Activated T-cell treated with anti-CD3 and anti-CD28 coated beads, Interleukin-2, amount 50 U/mL, for 72 hours (primary cell): ENCODE results near the gene CREB5. TPM values are rescaled to one million over a fixed set of nuclear protein-coding genes. Genes with fewer than 3 reads are reported as not detected.

Experiments
- ATAC-seq, 2 donors: fragments of 150-1000 bp; cut with Tn5 transposase; replicated peaks in 1 of 2; 2 replicates each; pipeline ENCODE4 v1.10.0; 2021; ENCODE audit warnings: moderate library complexity in 2 of 2, mild to moderate bottlenecking in 1 of 2
- DNase-seq, 2 donors: peaks; one replicate each; pipeline ENCODE4 v3.0.0; 2021 to 2022; ENCODE audit warnings: mixed read lengths in 1 of 2
- H3K27ac Mint-ChIP-seq: one replicate; pipeline ENCODE4 v1.8.0; 2022; ENCODE audit warnings: mild to moderate bottlenecking, moderate library complexity, mixed read lengths
- H3K27me3 Mint-ChIP-seq: one replicate; pipeline ENCODE4 v1.8.0; 2022; ENCODE audit warnings: low read depth, mixed read lengths
- H3K36me3 Mint-ChIP-seq, 2 donors: one replicate each; pipeline ENCODE4 v1.8.0; 2022; ENCODE audit warnings: mixed read lengths in 2 of 2, mild to moderate bottlenecking in 1 of 2; ENCODE audit not compliant: insufficient read depth in 2 of 2
- H3K4me1 Mint-ChIP-seq: one replicate; pipeline ENCODE4 v1.8.0; 2022; ENCODE audit warnings: low read depth, mixed read lengths
- H3K4me3 Mint-ChIP-seq, 2 donors: one replicate each; pipeline ENCODE4 v1.8.0; 2022; ENCODE audit warnings: mild to moderate bottlenecking in 2 of 2, mixed read lengths in 2 of 2, moderate library complexity in 2 of 2
- H3K9me3 Mint-ChIP-seq, 2 donors: one replicate each; pipeline ENCODE4 v1.8.0; 2022; ENCODE audit warnings: mixed read lengths in 2 of 2
- total RNA-seq, 2 donors: library from RNA; stranded (reverse); gene quantifications; one replicate each; pipeline ENCODE4 v1.2.3, GENCODE V29; 2022

The CREB5 gene
- total RNA-seq, 2 donors from 2014 or later = 1.2 to 1.9 TPM

DNA sequence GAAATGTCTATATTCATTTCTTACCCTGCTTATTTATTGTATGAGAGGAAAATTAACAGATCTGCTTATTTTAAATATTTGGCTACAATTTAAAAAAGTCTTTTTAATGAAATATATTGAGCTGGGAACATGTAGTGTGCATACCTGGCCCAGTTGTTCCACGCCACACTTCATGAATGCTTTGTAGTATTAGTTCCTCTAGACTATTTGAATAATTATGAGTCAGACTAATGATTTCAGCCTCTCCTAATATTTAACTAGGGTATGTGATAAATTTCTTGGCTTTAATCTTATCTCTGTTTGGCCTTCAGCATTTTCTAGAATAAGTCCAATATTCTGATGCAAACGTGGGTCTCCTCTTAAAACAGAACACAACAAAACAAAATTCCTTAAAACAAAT lies 226.6 kb downstream of the CREB5 start:
- H3K27me3 Mint-ChIP-seq = peaks cover 6% of the 10 kb centered on the region
- no peaks in the 10 kb centered on the region for H3K4me1 Mint-ChIP-seq
- DNase-seq = no peak
- H3K9me3 Mint-ChIP-seq = no peaks in the 10 kb centered on the region
- no peaks in the 10 kb centered on the region for H3K36me3 Mint-ChIP-seq
- no peak for ATAC-seq
- no peak overlapping the region for H3K4me3 Mint-ChIP-seq
- no peak overlapping the region for H3K27ac Mint-ChIP-seq

- Mint-ChIP-seq H3K27ac (no peak overlapping the region), H3K9me3 (no peaks in the 10 kb centered on the region), H3K4me3 (no peak overlapping the region), H3K36me3 (no peaks in the 10 kb centered on the region), H3K4me1 (no peaks in the 10 kb centered on the region), H3K27me3 (peaks cover 6% of the 10 kb centered on the region)
- ATAC-seq (no peak), DNase-seq (no peak)
These were observed 227.7 kb downstream of the CREB5 start for GRCh38 chr7:28640001-28640400.

GRCh38 chr7:28641752-28642545 lies 229.6 kb downstream of the CREB5 start:
- Mint-ChIP-seq H3K4me3 (no peak overlapping the region), H3K36me3 (no peaks in the 10 kb centered on the region), H3K27ac (no peak overlapping the region), H3K4me1 (no peaks in the 10 kb centered on the region), H3K9me3 (no peaks in the 10 kb centered on the region), H3K27me3 (peaks cover under 1% of the 10 kb centered on the region)
- DNase-seq (no peak), ATAC-seq (no peak)

GRCh38 chr7:28643188-28643569 lies 230.9 kb downstream of the CREB5 start:
- H3K4me3 Mint-ChIP-seq = no peak overlapping the region
- no peak for ATAC-seq

GRCh38 chr7:28643584-28644340 lies 231.4 kb downstream of the CREB5 start:
- Mint-ChIP-seq H3K4me3 (no peak overlapping the region), H3K36me3 (no peaks in the 10 kb centered on the region), H3K27ac (no peak overlapping the region), H3K4me1 (no peaks in the 10 kb centered on the region), H3K27me3 (no peaks in the 10 kb centered on the region), H3K9me3 (no peaks in the 10 kb centered on the region)
- ATAC-seq (no peak), DNase-seq (no peak)

More at GRCh38 chr7:28643188-28643569, 230.9 kb downstream of the CREB5 start:
- H3K9me3 Mint-ChIP-seq = no peaks in the 10 kb centered on the region
- DNase-seq = no peak
- no peaks in the 10 kb centered on the region for H3K36me3 Mint-ChIP-seq
- H3K4me1 Mint-ChIP-seq = no peaks in the 10 kb centered on the region
- H3K27ac Mint-ChIP-seq = no peak overlapping the region
- H3K27me3 Mint-ChIP-seq = no peaks in the 10 kb centered on the region

- Mint-ChIP-seq H3K4me3 (no peak overlapping the region), H3K4me1 (no peaks in the 10 kb centered on the region), H3K9me3 (no peaks in the 10 kb centered on the region), H3K27ac (no peak overlapping the region), H3K36me3 (no peaks in the 10 kb centered on the region), H3K27me3 (no peaks in the 10 kb centered on the region)
- DNase-seq (no peak), ATAC-seq (no peak)
These were observed 233.5 kb downstream of the CREB5 start for GRCh38 chr7:28645866-28646265.

DNA sequence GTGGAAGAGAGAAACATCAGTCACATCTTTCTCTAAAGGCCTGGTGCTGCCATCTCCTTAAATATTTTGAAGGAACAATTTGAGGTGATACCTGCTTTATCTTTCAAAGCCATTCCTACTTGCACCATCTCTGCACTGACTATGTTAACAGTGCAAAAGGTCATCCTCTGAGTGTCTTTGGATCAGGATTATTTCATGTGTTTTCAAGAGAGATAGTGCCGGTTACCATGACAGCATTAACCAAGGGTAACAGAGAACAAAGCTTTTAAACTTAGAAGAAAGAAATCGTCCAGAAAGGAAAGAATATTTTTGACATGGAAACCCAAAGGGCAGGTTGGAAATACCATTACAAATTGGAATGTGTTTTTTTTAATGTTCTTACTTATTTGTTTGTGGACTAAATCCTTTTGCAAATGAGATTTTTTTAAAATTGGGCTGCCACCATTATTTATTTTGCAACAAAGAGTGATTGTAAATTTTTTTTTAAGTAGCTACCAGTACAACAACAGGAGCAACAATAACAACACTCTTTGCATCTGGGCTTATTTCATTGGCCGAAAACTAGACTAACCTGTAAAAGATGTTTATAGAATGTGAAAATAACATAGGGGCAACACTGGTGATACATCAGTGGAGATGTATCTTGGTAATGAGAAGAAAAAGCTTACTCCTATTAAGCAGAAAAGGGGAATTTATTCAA lies 234.2 kb downstream of the CREB5 start:
- H3K4me1 Mint-ChIP-seq = no peaks in the 10 kb centered on the region
- H3K4me3 Mint-ChIP-seq = no peak overlapping the region
- ATAC-seq = no peak

DNA sequence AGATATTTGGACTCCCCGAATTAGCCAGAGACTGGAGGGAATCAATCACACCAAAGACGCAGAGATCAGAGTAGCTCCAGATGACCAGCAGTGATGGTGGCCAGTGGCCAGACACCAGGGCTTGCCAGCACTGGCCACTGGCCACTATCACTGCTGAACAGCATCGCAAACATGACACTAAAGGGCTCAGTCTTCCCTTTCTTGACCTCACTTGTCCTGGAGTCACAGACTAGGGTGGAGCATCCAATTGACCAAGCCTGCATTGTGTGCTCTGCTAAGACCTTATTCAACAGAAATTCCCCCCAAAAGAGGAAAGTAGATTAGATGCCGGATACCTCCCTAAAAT lies 234.7 kb downstream of the CREB5 start:
- H3K27me3 Mint-ChIP-seq = no peaks in the 10 kb centered on the region
- ATAC-seq (no peak), DNase-seq (no peak)
- H3K36me3 Mint-ChIP-seq = no peaks in the 10 kb centered on the region
- H3K27ac Mint-ChIP-seq = no peak overlapping the region
- no peak overlapping the region for H3K4me3 Mint-ChIP-seq
- no peaks in the 10 kb centered on the region for H3K4me1 Mint-ChIP-seq
- no peaks in the 10 kb centered on the region for H3K9me3 Mint-ChIP-seq

More for the DNA sequence above, 234.2 kb downstream of the CREB5 start:
- no peak for DNase-seq
- no peaks in the 10 kb centered on the region for H3K27me3 Mint-ChIP-seq
- no peaks in the 10 kb centered on the region for H3K9me3 Mint-ChIP-seq
- H3K36me3 Mint-ChIP-seq = no peaks in the 10 kb centered on the region
- no peak overlapping the region for H3K27ac Mint-ChIP-seq

DNA sequence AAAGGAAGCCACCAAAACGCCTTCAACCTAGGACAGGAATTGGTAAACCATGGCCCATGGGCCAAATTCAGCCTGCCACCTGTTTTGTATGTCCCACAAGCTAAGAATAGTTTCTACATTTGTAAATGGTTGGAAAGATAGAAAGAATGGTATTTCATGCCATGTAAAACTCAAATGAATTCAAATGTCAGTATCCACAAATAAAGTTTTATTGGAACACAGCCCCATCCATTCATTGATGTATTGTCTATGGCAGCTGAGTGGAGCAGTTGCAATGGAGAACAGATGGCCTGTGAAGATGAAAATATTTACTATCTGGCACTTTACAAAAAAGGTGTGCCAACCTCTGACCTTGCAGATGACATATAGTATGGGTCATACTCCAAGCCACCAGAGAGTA lies 236.9 kb downstream of the CREB5 start:
- H3K36me3 Mint-ChIP-seq = no peaks in the 10 kb centered on the region
- H3K27ac Mint-ChIP-seq = no peak overlapping the region
- DNase-seq = no peak
- no peaks in the 10 kb centered on the region for H3K4me1 Mint-ChIP-seq
- H3K4me3 Mint-ChIP-seq = no peak overlapping the region
- no peaks in the 10 kb centered on the region for H3K27me3 Mint-ChIP-seq
- no peaks in the 10 kb centered on the region for H3K9me3 Mint-ChIP-seq
- no peak for ATAC-seq

GRCh38 chr7:28649811-28650210 lies 237.5 kb downstream of the CREB5 start:
- Mint-ChIP-seq H3K36me3 (no peaks in the 10 kb centered on the region), H3K27me3 (no peaks in the 10 kb centered on the region), H3K27ac (no peak overlapping the region), H3K4me1 (no peaks in the 10 kb centered on the region), H3K4me3 (no peak overlapping the region), H3K9me3 (no peaks in the 10 kb centered on the region)
- DNase-seq = no peak
- no peak for ATAC-seq

GRCh38 chr7:28654110-28654509 lies 241.8 kb downstream of the CREB5 start:
- Mint-ChIP-seq H3K9me3 (peaks cover 3% of the 10 kb centered on the region in 2 donors), H3K4me1 (no peaks in the 10 kb centered on the region), H3K27ac (no peak overlapping the region), H3K4me3 (no peak overlapping the region), H3K36me3 (peaks cover 0 to 3% of the 10 kb centered on the region in 2 donors), H3K27me3 (no peaks in the 10 kb centered on the region)
- ATAC-seq (no peak), DNase-seq (no peak)

DNA sequence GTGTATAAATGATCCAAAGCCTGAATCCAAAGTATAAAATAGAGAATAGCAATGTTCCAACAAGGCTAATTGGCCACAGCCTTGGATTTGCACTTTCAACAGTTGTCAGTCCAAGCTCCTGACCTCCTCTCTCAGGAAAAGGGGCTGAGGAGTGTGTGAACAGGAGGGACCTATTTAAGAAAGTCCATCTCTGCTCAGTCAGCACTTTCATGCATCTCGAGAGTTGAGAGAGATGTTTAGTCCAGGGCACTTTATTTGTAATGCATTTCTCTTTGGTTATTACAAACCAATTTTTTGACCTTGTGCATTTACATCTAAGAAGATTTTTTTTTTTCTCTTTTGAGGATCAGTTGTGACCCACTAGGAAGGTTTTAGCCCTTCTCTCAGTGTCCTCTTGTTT lies 244.2 kb downstream of the CREB5 start:
- peaks cover 9 to 11% of the 10 kb centered on the region in 2 donors for H3K9me3 Mint-ChIP-seq
- H3K36me3 Mint-ChIP-seq = peaks cover 5 to 8% of the 10 kb centered on the region in 2 donors
- ATAC-seq = no peak
- DNase-seq = no peak
- peaks cover 3% of the 10 kb centered on the region for H3K27me3 Mint-ChIP-seq
- H3K4me3 Mint-ChIP-seq = no peak overlapping the region
- H3K4me1 Mint-ChIP-seq = peaks cover under 1% of the 10 kb centered on the region
- no peak overlapping the region for H3K27ac Mint-ChIP-seq

DNA sequence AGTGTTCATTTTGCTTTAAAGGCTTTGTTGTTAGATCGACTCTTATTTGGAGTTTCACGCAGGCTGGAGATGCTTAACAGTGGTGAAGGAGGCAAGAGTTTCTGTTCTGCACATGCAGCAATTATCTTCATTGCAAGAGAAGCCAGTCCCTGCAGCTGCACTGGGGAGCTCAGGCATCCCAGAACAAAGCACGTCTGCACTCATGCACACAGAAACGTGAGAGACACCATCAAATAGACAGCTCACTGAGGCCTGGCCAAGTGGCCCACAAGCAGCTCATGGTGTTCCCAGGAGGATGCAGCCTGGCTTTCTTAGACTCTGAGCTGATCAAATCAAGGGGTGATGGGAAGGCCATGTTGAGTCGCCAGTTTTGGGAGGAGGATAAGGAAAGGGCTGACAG lies 246.1 kb downstream of the CREB5 start:
- ATAC-seq (no peak), DNase-seq (no peak)
- peaks cover 6 to 8% of the 10 kb centered on the region in 2 donors for H3K36me3 Mint-ChIP-seq
- H3K4me1 Mint-ChIP-seq = peaks cover 15% of the 10 kb centered on the region
- no peak overlapping the region for H3K27ac Mint-ChIP-seq
- peaks cover 12% of the 10 kb centered on the region for H3K27me3 Mint-ChIP-seq
- H3K9me3 Mint-ChIP-seq = peaks cover 10 to 11% of the 10 kb centered on the region in 2 donors
- no peak overlapping the region for H3K4me3 Mint-ChIP-seq
